Tibial nerve (tissue), 4 donors: ENCODE results near the gene DIO2. TPM values are rescaled to one million over a fixed set of nuclear protein-coding genes. Genes with fewer than 3 reads are reported as not detected.

Experiments
- DNase-seq, 2 donors: peaks; one replicate each; pipeline ENCODE4 v3.0.0-alpha.2; 2019; ENCODE audit warnings: low spot score in 2 of 2
- H3K27ac ChIP-seq, 4 donors: fragments of 200-600 bp; sonication (generic) in 3 of 4; one replicate each; pipeline ENCODE4 v1.5.1; 2017 to 2019; ENCODE audit warnings: mild to moderate bottlenecking in 1 of 4
- H3K27me3 ChIP-seq, 2 donors: fragments of 200-600 bp; sonication (generic) in 1 of 2; one replicate each; pipeline versions ENCODE4 v1.5.1 to v1.6.0; 2017 to 2019
- H3K36me3 ChIP-seq, 3 donors: fragments of 200-600 bp; sonication (generic); one replicate each; pipeline ENCODE4 v1.5.1; 2018 to 2019
- H3K4me1 ChIP-seq, 4 donors: fragments of 200-600 bp; sonication (generic) in 3 of 4; one replicate each; pipeline ENCODE4 v1.5.1; 2017 to 2019
- H3K4me3 ChIP-seq, 4 donors: fragments of 200-600 bp; sonication (generic) in 3 of 4; one replicate each; pipeline ENCODE4 v1.5.1; 2017 to 2019; ENCODE audit warnings: mild to moderate bottlenecking in 1 of 4, moderate library complexity in 1 of 4
- H3K9me3 ChIP-seq, 4 donors: fragments of 200-600 bp; sonication (generic) in 3 of 4; one replicate each; pipeline ENCODE4 v1.5.1; 2017 to 2019
- EP300 ChIP-seq, 2 donors: sonication (generic); formaldehyde crosslinking; IDR thresholded peaks; one replicate each; pipeline ENCODE4 v1.6.1; 2017; ENCODE audit warnings: antibody characterized with exemption in 2 of 2, mild to moderate bottlenecking in 1 of 2
- POLR2A ChIP-seq, 2 donors: fragments of 450-650 bp; IDR thresholded peaks; one replicate each; pipeline ENCODE4 v1.6.1; 2017; ENCODE audit warnings: antibody characterized with exemption in 2 of 2, mild to moderate bottlenecking in 2 of 2, moderate library complexity in 2 of 2
- WGBS, 2 donors: methylation state at CpG; one replicate each; pipeline ENCODE4 v1.1.5; 2018; 5-methylcytosine and 5-hydroxymethylcytosine counted together
- total RNA-seq, 4 donors: library from RNA; depleted of rRNA; stranded (reverse); fragments of >200 nt; gene quantifications; one replicate each; pipeline ENCODE4 v1.1.0, GENCODE V29; 2016
- TF ChIP-seq, protein P1 (sequence below), 5 experiments: fragments of 200-600 bp in 3 of 5; fragments of 450-650 bp in 2 of 5; sonication (generic) in 3 of 5; IDR thresholded peaks; one replicate each; pipeline ENCODE4 v1.5.1; 2016 to 2019; ENCODE audit warnings: antibody characterized with exemption in 5 of 5, mild to moderate bottlenecking in 3 of 5, moderate library complexity in 2 of 5

The DIO2 gene
- total RNA-seq, 4 donors from 2014 or later: 0.84 to 5.9 (median 2.8) TPM

DNA sequence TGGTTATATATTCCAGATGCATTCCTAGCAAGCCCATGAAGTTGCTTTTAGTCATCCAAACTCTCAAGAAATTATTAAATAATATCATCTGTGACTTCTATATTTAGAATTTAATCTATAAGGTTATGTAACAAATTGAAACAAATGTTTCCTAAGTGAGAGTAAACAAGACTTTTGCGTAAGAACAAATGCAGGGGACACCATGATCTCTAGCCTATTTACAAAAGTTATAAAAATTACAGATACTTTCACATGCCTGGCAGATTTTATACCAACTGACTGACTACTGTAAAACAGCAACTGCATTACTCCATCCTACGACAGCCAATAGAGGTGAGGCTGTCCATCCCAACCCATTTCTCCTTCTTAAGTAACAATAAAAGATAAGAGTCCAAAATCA is 20.4 kb upstream of the DIO2 start:
- Histone ChIP-seq H3K27me3 (no peaks in the 10 kb centered on the region), H3K4me3 (no peak overlapping the region), H3K27ac (no peak overlapping the region), H3K4me1 (no peaks in the 10 kb centered on the region), H3K9me3 (peaks cover 0 to 25% (median 0%) of the 10 kb centered on the region in 4 donors), H3K36me3 (no peaks in the 10 kb centered on the region)
- TF ChIP-seq, protein P1, sequence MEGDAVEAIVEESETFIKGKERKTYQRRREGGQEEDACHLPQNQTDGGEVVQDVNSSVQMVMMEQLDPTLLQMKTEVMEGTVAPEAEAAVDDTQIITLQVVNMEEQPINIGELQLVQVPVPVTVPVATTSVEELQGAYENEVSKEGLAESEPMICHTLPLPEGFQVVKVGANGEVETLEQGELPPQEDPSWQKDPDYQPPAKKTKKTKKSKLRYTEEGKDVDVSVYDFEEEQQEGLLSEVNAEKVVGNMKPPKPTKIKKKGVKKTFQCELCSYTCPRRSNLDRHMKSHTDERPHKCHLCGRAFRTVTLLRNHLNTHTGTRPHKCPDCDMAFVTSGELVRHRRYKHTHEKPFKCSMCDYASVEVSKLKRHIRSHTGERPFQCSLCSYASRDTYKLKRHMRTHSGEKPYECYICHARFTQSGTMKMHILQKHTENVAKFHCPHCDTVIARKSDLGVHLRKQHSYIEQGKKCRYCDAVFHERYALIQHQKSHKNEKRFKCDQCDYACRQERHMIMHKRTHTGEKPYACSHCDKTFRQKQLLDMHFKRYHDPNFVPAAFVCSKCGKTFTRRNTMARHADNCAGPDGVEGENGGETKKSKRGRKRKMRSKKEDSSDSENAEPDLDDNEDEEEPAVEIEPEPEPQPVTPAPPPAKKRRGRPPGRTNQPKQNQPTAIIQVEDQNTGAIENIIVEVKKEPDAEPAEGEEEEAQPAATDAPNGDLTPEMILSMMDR (IDR thresholded peaks at IDR 0.05): no peak
- no peak for TF ChIP-seq EP300 (IDR thresholded peaks at IDR 0.05)
- no peak for TF ChIP-seq POLR2A (IDR thresholded peaks at IDR 0.05)
- DNase-seq: no peak
- WGBS, 2 donors: 87 to 92% methylated on average over 2 of the region's 2 CpGs

DNA sequence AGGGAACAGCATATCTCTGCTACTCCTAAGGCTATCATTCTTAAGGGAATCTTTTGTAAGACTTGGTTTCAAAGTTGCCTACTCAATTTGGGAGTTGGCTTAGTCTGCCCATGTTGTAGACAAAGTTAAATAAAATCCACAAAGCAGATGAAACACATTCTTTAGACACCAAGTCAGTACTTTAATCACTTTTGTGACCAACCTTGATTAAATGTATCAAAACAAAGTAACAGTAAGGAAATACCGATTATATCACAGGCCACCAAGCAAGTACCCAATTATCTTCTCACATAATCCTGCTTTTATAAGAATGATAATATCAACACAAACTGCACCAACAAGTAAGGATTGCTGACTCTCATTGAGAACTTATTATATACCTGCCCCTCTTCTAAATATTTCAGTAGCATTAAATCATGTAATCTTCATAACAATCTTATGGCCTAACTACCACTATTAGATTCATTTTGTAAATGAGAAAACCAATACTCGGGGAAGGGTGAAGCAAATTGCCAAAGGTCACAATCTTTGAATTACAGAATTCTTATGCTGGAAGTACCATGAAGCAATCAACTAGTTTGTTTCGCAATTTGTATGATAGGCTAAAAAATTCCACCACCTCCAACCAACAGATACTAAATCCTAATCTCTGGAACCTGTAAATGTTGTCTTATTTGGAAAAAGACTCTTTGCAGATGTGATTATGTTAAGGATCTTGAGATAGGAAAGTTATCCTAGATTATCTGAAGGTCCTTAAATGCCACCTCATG is 12.6 kb upstream of the DIO2 start:
- TF ChIP-seq EP300 (IDR thresholded peaks at IDR 0.05) (no peak), POLR2A (IDR thresholded peaks at IDR 0.05) (no peak)
- TF ChIP-seq, protein P1 (IDR thresholded peaks at IDR 0.05): no peak
- WGBS, 2 donors: 85 to 90% methylated on average over 3 of the region's 3 CpGs

DNA sequence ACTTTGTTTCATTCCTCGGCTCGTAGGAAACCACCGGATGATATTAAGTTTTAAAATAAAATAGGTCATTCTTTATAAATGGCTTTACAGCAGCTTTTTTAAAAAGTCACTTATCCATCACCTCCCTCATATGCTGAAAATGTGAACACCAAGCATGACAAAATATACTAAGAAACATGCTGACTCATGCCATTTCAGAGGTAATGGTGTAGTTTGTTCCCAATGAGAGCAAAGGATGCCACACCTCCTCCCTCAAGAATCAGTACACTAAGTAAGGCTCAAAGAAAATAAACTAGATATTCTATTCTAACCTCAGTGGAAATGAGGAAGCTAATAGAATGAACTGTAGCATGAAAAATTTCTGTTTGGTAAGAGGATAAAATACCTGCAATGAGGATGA is 5.5 kb upstream of the DIO2 start:
- no peaks in the 10 kb centered on the region for H3K27me3 ChIP-seq
- no peaks in the 10 kb centered on the region for H3K9me3 ChIP-seq
- H3K27ac ChIP-seq: peak overlapping the region in 2 of 4 donors; percentile 64 to 70
- no peak overlapping the region for H3K4me3 ChIP-seq
- no peak for DNase-seq
- H3K36me3 ChIP-seq: no peaks in the 10 kb centered on the region
- 43 to 44% methylated on average over 3 of the region's 3 CpGs for WGBS, 2 donors
- TF ChIP-seq POLR2A (IDR thresholded peaks at IDR 0.05) (no peak), EP300 (IDR thresholded peaks at IDR 0.05) (no peak)
- TF ChIP-seq, protein P1 (IDR thresholded peaks at IDR 0.05): no peak
- peaks cover 0 to 19% (median 0%) of the 10 kb centered on the region in 4 donors for H3K4me1 ChIP-seq

More for the DNA sequence above, 12.6 kb upstream of the DIO2 start:
- H3K36me3 ChIP-seq: no peaks in the 10 kb centered on the region
- no peak for DNase-seq
- H3K27ac ChIP-seq: no peak overlapping the region
- H3K9me3 ChIP-seq: peaks cover 0 to 7% (median 0%) of the 10 kb centered on the region in 4 donors
- H3K4me1 ChIP-seq: no peaks in the 10 kb centered on the region
- H3K4me3 ChIP-seq: no peak overlapping the region
- H3K27me3 ChIP-seq: no peaks in the 10 kb centered on the region

DNA sequence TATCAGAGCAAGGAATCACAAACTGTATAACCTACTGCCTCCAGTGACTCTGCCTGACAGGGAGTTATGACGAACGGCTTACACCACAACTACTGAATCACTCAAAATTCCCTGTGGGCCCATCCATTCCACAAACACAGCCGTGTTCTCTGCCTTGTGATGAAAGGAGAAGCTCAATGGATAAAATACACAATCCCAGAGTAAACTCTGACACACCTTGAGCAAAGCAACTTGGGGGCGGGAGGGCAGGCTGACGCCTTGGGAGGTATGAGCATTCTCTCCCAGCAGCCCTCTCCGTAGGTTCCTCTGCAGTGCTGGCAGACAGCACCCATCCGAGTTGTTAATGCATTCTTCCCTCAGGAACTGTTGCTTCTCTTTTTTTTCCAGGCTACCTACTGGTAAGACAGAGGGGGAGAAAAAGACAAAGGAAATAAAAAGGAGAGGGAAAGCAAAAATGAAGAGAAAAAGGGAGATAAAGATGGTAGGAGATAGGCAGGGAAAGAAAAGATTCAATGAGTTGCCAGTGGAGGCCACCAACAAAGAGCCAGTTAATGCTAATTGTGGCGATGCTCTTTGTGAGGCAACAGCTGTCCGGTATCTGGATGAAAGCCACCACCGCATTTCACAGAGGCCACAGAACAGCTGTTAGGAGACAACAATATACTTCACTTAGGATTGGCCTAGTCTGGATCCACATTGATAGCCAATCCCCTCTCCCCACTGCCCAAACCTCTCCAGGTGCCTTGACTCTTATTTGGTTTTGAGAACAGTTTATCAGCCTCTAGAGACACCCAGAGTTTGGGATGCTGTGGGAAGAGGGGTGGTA is 4.7 kb upstream of the DIO2 start:
- no peaks in the 10 kb centered on the region for H3K36me3 ChIP-seq
- no peak overlapping the region for H3K4me3 ChIP-seq
- peak in 1 of 2 donors; percentile 63 for TF ChIP-seq EP300 (IDR thresholded peaks at IDR 0.05)
- TF ChIP-seq, protein P1 (IDR thresholded peaks at IDR 0.05): no peak
- 60 to 67% methylated on average over 10 of the region's 10 CpGs for WGBS, 2 donors
- peak overlapping the region in 2 of 4 donors; percentile 64 to 70 for H3K27ac ChIP-seq
- peak; percentile 18 to 60 for DNase-seq
- H3K9me3 ChIP-seq: no peaks in the 10 kb centered on the region
- H3K27me3 ChIP-seq: no peaks in the 10 kb centered on the region
- peaks cover 0 to 23% (median 0%) of the 10 kb centered on the region in 4 donors for H3K4me1 ChIP-seq

DNA sequence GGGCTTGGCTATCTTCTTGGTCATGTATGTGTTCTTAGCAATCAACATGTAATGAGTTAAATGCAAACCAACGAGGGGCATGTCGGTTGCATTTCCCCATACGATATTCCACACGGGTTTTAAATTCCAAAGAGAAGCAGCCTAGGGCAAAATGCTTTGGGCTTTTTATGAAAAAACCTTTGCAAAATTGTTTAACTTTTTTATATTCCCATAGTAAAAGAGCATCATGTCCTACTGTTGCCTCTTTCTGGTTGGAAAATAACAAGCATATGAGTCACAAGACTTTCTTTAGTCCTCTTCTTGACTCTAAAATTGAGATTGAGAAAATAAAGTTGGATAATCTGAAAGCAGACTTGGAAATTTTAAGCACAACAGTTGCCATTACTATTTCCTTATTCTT is 3.8 kb upstream of the DIO2 start:
- no peaks in the 10 kb centered on the region for H3K36me3 ChIP-seq
- WGBS, 2 donors: 49 to 54% methylated on average over 4 of the region's 4 CpGs
- TF ChIP-seq POLR2A (IDR thresholded peaks at IDR 0.05) (no peak), EP300 (IDR thresholded peaks at IDR 0.05) (no peak)
- TF ChIP-seq, protein P1 (IDR thresholded peaks at IDR 0.05): no peak
- DNase-seq: no peak
- H3K4me1 ChIP-seq: peaks cover 0 to 27% (median 0%) of the 10 kb centered on the region in 4 donors
- no peaks in the 10 kb centered on the region for H3K27me3 ChIP-seq
- no peak overlapping the region for H3K4me3 ChIP-seq
- no peaks in the 10 kb centered on the region for H3K9me3 ChIP-seq
- H3K27ac ChIP-seq: no peak overlapping the region
